ENCODE data around the gene SPINK2. TPM values are rescaled to one million over a fixed set of nuclear protein-coding genes. Genes with fewer than 3 reads are reported as not detected.

The SPINK2 gene
- polyA plus RNA-seq, 1 donor = not detected

Other genes starting within 250 kb of the SPINK2 start
- 25.4 TPM for gene HOPX, start 140.4 kb downstream of the SPINK2 start, polyA plus RNA-seq (ENCODE audit: insufficient read length)
- 23.4 TPM for gene REST, start 86.2 kb upstream of the SPINK2 start, polyA plus RNA-seq (ENCODE audit: insufficient read length)
- 21.3 TPM for gene NOA1, start 155.9 kb upstream of the SPINK2 start, polyA plus RNA-seq (ENCODE audit: insufficient read length)
- 74.0 TPM for gene POLR2B, start 157.2 kb upstream of the SPINK2 start, polyA plus RNA-seq (ENCODE audit: insufficient read length)